ENCODE results near the gene MVK. TPM values are rescaled to one million over a fixed set of nuclear protein-coding genes. Genes with fewer than 3 reads are reported as not detected.

Gene MVK
- total and polyA plus RNA-seq, 2 experiments from 2014 or later = 16.7 to 40.1 TPM

- no peak overlapping the region for H3K4me3 Mint-ChIP-seq
- H3F3A ChIP-seq (replicated peaks; ENCODE audit: low read depth) = no peaks in the 10 kb centered on the region
- H3K4me1 ChIP-seq (ENCODE audit: insufficient read depth) = 0 out of 2 replicates have a peak, but pooled peaks cover 7% of the 10 kb centered on the region
- H3K36me3 Mint-ChIP-seq (ENCODE audit: low read depth) = no peaks in the 10 kb centered on the region
- no peaks in the 10 kb centered on the region for H3K9me3 Mint-ChIP-seq
- no peaks in the 10 kb centered on the region for H3K9me2 ChIP-seq (ENCODE audit: insufficient read depth)
- ATAC-seq (peak; percentile 44; the same call in 2 of the 3 replicates), DNase-seq (ENCODE audit: low spot score) (peak; percentile 60)
- peak overlapping the region; percentile 11; the same call in 1 of the 2 replicates for H3K27ac ChIP-seq (ENCODE audit: low read depth)
- H3K27me3 ChIP-seq (ENCODE audit: insufficient read depth) = no peaks in the 10 kb centered on the region
- H2AFZ ChIP-seq = no peak overlapping the region
- H3K27me3 Mint-ChIP-seq (ENCODE audit: insufficient read depth, low read depth, poor library complexity) = peaks cover 5% of the 10 kb centered on the region
- H3K4me2 ChIP-seq = peak overlapping the region; percentile 35; the same call in 1 of the 2 replicates
- H4K20me1 ChIP-seq (replicated peaks; ENCODE audit: insufficient read depth) = no peaks in the 10 kb centered on the region
- TF ChIP-seq ZNF331 (CRISPR knock-in tag; IDR thresholded peaks at IDR 0.05; ENCODE audit: low read depth) = no peak
- TF ChIP-seq ZNF114 (CRISPR knock-in tag; IDR thresholded peaks at IDR 0.05) = no peak
- no peak for TF ChIP-seq POLR2AphosphoS5 (IDR thresholded peaks at IDR 0.05; ENCODE audit: low read depth)
- TF ChIP-seq, protein P1, sequence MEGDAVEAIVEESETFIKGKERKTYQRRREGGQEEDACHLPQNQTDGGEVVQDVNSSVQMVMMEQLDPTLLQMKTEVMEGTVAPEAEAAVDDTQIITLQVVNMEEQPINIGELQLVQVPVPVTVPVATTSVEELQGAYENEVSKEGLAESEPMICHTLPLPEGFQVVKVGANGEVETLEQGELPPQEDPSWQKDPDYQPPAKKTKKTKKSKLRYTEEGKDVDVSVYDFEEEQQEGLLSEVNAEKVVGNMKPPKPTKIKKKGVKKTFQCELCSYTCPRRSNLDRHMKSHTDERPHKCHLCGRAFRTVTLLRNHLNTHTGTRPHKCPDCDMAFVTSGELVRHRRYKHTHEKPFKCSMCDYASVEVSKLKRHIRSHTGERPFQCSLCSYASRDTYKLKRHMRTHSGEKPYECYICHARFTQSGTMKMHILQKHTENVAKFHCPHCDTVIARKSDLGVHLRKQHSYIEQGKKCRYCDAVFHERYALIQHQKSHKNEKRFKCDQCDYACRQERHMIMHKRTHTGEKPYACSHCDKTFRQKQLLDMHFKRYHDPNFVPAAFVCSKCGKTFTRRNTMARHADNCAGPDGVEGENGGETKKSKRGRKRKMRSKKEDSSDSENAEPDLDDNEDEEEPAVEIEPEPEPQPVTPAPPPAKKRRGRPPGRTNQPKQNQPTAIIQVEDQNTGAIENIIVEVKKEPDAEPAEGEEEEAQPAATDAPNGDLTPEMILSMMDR (conservative IDR thresholded peaks at IDR 0.05; ENCODE audit: low read depth in 2 of 2) = no peak
- TF ChIP-seq STAT1 (IDR thresholded peaks at IDR 0.05; ENCODE audit: unreplicated experiment) = no peak
- TF ChIP-seq JUNB (IDR thresholded peaks at IDR 0.05; ENCODE audit: unreplicated experiment) = no peak
- no peak for TF ChIP-seq ETS1 (IDR thresholded peaks at IDR 0.05)
- TF ChIP-seq ZNF462 (CRISPR knock-in tag; IDR thresholded peaks at IDR 0.05) = no peak
- no peak for TF ChIP-seq CREB1 (CRISPR knock-in tag; IDR thresholded peaks at IDR 0.05; ENCODE audit: low read depth)
- TF ChIP-seq EZH2 (IDR thresholded peaks at IDR 0.05; ENCODE audit: low read depth, unreplicated experiment) = no peak
- TF ChIP-seq EZH2phosphoT487 (IDR thresholded peaks at IDR 0.05; ENCODE audit: unreplicated experiment) = no peak
- H3K4me1 Mint-ChIP-seq = peaks cover 11% of the 10 kb centered on the region
- peak overlapping the region; percentile 48 for H3K27ac Mint-ChIP-seq
- H3K79me2 ChIP-seq (replicated peaks; ENCODE audit: insufficient read depth) = no peaks in the 10 kb centered on the region
- H3K4me3 ChIP-seq = no peak overlapping the region
- no peaks in the 10 kb centered on the region for H3K36me3 ChIP-seq (ENCODE audit: insufficient read depth)
Measured at GRCh38 chr12:109529691-109530640, 43.6 kb upstream of the MVK start.
